Measurements from ENCODE around the gene SYNE3.
A peak's percentile ranks its signal among the peaks of the same experiment; 100 is the strongest.

Gene SYNE3, protein sequence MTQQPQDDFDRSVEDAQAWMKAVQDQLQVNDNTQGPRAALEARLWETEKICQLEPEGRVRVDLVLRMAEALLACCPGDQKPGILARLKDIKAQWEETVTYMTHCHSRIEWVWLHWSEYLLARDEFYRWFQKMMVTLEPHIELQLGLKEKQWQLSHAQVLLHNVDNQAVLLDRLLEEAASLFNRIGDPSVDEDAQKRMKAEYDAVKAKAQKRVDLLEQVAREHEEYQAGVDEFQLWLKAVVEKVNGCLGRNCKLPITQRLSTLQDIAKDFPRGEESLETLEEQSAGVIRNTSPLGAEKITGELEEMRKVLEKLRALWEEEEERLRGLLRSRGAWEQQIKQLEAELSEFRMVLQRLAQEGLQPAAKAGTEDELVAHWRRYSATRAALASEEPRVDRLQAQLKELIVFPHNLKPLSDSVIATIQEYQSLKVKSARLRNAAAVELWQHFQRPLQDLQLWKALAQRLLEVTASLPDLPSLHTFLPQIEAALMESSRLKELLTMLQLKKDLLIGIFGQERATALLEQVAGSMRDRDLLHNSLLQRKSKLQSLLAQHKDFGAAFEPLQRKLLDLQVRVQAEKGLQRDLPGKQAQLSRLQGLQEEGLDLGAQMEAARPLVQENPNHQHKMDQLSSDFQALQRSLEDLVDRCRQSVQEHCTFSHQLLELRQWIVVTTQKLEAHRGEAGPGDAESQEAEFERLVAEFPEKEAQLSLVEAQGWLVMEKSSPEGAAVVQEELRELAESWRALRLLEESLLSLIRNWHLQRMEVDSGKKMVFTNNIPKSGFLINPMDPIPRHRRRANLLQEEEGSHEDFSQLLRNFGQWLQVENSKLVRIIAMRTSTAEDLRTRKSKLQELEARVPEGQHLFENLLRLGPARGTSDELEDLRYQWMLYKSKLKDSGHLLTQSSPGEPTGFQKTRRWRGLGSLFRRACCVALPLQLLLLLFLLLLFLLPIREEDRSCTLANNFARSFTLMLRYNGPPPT

DNA sequence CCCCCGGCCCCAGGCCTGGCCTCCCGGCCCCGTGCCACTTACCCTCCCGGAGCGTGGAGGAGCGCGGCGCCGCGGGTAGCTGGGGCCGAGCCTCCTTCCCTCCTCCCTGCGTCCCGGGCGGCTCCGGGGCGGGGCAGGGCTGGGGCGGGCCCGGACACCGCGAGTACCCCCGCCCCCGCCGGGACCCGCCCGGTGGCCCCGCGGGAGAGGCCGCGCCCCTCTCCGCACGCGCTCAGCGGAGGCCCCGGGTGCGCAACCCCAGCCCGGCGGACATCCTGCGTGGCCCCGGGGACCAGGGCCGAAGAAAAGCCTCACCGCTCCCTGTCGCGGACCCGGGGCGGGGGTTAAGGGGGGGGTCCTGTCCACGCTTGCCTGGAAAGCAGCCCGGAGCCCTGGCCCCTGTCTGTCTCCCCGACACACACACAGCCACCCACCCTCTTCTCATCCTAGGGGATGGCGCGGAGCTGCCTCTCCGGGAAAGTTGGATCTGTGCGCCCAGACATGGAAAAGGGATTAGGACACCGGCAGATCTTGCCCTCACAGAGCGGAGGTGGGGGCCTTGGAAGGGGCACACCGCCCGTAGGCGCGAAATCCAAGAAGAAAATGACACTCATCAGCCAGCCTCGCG lies at the start of gene SYNE3:
Gene SYNE3 (minus strand): TSS at position 97 of the 628 bp plus-strand sequence. CDS start 40,829 bp downstream, outside the sequence.
- no peak for DNase-seq

DNA sequence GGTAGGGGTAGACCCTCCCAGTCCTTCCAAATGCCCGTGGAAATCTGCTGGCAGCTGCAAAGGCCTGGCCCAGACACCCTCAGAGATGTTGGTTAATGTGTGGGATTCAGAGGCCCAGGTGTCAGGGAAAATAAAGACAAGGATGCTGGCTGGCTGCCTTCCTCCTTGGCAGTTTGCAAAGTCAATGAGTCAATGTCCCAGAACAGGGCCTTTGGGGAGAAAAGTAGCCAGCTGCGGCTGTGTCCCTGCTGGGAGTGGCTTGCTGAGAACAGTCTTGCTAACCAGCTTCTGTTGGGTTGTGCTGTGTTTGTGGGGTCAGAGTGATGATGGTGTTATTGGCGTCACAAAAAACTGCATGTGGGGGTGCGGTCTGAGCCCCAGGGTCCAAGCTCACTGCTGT lies 47.6 kb upstream of the SYNE3 start:
- no peak for DNase-seq

DNA sequence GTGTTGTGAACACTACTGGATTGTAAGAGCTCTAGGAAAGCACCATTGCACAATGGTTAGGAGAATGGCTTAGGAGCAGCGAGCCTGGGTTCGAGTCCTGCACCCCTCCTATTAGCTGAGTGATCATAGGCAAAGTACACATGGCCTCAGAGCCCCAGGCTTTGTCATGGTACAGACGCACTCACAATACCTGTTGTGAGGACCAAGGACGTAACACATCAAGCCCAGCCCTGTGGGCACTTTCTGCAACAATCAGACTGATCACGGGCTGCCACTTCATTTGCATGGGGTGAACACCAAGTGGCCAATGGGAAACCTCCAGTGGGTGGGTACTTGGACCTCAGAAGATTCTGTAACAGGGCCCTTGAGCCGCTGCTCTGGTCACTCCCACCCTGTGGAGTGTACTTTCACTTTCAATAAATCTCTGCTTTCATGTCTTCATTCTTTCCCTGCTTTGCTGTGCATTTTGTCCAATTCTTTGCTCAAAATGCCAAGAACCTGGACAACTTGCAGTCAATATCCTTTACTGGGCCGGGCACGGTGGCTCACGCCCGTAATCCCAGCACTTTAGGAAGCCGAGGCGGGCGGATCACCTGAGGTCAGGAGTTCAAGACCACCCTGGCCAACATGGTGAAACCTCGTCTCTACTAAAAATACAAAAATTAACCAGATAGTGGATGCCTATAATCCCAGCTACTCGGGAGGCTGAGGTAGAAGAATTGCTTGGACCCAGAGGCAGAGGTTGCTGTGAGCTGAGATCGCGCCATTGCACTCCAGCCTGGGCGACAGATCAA lies 46.6 kb upstream of the SYNE3 start:
- DNase-seq: no peak

- DNase-seq: peak; percentile 91
Observed at GRCh38 chr14:95561001-95561412, 44.6 kb upstream of the SYNE3 start.

DNA sequence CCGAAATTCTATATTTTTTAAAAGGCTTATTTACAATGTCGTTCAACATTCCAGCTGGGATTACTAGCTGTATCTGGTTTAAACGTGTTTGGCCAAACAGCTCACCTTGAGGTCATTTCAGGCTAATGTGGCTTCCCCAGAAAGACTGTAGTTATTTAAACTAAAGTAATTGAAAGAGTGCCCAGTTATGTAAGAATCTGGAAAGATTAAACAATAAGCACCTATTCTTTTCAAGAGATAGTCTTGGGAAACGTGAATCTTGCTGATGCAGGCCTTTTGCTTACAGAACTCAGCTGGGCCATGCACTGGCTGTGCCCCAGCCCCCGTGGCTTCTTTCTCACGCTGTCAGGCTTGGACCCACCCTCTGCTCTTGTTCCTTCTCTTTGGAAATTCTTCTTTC lies 42.8 kb upstream of the SYNE3 start:
- DNase-seq: no peak

DNA sequence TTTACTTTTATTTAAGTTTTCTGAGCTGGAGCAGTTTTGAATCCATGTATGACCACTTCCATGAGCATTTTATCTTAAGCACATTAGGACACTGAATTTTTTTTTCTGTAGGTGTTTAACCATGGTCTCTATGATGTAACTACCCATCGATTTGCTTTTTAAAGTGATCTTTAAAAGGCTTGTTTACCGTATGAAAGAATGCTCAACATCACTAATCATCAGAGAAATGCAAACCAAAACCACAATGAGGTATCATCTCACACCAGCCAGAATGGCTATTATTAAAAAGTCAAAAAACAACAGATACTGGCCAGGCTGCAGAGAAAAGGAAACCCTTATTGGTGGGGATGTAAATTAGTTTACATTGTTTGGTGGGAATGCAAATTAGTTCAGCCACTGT lies 41.4 kb upstream of the SYNE3 start:
- no peak for DNase-seq

DNA sequence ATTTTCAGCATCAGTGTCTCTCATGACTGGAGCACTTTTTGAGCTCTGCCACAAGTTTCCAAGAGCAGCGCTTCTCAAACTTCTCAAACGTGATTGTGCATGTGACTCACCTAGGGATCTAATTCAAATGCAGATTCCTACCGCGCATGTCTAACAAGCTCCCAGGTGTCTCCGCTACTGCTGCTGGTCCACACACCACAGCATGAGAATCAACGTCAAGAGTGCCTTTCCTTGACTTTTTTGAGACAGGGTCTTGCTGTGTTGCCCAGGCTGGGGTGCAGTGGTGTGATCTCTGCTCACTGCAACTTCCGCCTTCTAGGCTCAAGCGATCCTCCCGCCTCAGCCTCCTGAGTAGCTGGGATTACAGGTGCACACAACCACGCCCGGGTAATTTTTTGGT lies 40.8 kb upstream of the SYNE3 start:
- no peak for DNase-seq

DNA sequence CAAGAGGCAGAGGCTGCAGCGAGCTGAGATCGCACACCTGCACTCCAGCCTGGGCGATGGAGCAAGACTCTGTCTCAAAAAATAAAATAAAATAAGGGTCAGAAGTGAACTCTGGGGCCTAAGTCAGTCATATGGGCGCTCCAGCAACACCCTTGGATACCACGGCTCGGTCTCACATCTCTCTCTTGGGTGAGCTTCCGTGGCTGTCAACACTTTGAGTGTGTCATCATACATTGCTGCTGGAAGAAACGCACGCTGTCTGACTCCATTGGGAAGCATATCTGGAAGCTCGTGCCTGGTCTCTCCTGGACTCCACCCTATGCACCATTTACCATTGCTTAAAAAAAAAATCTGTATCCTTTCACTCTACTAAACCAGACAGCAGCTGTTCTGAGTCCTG lies 38.6 kb upstream of the SYNE3 start:
- no peak for DNase-seq

DNA sequence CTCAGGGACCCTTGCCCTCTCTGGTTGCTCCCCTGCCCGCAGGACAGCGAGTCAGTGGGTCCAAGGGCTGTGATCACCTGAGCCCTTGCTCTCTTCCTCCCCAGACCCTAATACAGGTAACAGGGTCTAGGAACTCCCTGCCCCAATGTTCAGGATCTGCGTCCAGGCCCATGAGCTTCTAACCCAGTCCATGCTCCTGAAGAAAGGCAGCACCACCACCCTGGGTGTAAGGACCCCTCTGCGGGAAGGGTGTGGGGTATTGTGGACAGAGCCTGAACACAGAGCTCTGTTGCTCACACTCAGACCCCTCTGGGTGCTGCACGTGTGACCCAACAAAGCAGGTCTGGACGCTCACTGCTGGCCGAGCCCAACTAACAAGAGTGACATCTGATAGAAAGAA lies 36.7 kb upstream of the SYNE3 start:
- DNase-seq: no peak

DNA sequence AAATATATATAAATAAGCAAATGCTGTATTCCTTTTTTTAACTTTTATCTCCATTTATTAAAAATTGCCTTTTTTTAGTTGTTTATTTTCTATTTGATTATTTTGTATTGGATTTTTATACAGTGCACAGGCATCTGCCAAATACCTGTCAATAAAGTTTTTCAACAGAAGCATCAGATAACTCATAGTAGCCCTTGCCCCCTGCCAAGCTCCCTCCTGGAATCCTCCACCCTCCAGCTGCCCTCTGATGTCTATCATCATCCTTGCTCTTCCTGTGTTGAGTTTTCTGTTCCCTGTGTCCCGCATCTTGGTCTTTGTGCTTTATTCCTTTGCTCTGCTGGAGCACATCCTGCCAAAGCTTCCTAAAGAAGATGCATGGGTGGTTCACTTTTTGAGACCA lies 35.0 kb upstream of the SYNE3 start:
- DNase-seq: no peak

DNA sequence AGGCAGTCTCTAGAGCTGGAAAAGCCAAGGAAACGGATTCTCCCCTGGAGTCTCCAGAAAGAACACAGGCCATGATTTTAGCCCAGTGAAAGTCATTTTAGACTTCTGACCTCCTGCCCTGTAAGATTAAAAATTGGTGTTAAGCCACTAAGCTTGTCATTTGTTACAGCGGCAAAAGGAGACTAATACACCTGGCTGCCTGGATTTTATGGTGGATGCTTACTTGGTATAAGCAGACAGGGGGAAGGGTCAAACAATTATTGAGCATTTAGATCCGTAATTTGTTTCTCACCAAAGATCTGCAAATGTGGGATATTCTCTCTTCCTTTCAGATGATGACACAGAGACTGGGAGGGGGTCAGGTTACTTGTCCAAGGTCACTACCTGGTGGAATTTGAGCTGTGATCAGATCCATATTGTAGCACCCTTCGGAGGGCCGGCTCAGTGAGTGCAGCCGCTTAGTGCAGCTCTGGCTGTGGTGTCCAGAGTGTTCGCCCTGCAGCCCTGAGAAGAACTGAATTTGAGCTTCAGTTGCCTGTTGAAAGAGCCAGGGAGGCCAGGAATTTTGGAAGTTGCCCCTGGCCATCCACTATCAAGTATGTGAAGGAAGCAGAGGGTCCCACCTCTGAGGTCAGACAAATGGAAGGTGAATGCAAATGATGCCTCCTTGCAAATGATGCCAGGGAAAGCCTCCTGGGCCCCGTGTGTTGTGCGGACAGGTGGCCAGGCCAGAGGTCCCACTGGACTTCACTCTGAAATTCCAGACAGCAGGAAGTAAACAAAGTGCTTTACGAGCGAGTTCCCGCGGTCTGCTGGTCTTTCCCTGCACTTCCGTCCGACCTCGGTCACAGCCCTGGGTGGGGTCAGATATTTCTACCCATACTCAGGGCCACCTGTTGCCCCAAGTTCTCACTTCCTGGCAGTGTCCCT lies 33.5 kb upstream of the SYNE3 start:
- DNase-seq: no peak

- no peak for DNase-seq
Observed at GRCh38 chr14:95548328-95548929, 32.0 kb upstream of the SYNE3 start.

- no peak for DNase-seq
Observed at GRCh38 chr14:95547626-95548327, 31.3 kb upstream of the SYNE3 start.

GRCh38 chr14:95547272-95547625 lies 30.8 kb upstream of the SYNE3 start:
- no peak for DNase-seq

GRCh38 chr14:95545515-95546168 lies 29.2 kb upstream of the SYNE3 start:
- no peak for DNase-seq

DNA sequence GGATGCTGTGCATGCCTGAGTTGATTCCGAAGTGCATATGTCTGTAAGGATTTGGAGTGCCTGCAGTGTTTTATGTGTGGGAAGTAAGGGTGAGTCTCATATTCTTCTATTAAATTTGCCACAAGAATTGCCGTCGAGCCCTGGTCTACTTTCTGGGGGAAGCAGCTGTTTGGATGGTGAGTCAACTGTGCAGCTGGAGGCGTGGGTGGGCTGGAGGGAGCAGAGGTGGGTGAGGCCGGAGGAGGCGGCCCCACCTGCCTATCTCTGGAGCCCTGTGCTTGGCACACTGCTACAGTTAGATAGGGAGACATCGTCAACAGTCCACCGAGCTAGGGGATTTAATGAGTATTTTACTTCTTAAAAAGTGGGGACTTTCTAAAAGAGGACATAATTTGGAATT lies 28.1 kb upstream of the SYNE3 start:
- DNase-seq: no peak

GRCh38 chr14:95543021-95543420 lies 26.6 kb upstream of the SYNE3 start:
- DNase-seq: no peak

DNA sequence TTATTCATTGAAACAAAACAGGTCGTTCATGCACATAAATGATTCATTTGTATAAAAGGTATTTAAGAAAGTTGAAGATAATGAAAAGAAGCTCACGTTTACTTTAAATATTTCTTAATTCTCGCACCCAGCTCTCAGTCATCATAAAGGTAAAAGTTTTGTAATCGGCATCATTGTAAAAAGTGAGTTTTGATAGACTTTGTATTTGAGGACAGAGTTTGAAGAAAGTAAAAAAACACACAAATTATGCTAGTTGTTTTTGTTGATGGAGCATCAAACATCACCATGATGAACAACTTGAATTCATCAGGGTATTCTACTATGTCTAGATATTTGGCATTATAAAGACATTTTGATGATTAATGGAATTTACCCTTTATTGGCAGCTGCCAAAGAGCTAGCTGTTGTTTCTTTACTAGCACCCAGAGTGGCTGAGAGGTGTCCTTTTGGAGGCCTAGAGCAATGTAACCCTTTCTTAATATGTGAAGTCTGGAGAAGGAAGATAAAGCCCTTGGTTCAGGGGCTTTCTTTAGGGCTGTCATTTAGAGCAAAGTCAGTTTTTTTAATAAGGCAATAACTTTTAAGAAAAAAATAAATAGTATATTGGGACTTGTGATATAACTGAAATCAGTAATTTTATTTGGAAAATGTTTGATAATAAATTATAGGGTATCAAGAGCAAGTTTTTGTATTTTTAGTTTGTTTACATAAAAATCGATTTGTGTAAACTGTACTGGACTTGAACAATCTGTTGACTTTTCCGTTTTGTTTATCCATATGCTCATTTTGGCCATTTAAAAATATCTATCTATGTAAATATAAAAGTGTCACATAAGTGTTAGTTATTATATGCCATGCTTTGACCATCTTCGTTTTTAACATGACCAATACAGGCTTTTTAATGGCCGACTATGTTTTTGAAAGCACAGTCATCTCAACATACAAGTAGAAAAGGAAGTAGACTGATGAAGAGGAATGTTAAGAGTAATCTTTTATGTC lies 25.8 kb upstream of the SYNE3 start:
- no peak for DNase-seq

GRCh38 chr14:95541346-95541745 lies 24.9 kb upstream of the SYNE3 start:
- DNase-seq: no peak
